Measurements from ENCODE around the gene EPHA4. TPM values are rescaled to one million over a fixed set of nuclear protein-coding genes. Genes with fewer than 3 reads are reported as not detected.

Gene EPHA4
- total and polyA plus RNA-seq, 4 experiments from 2014 or later: 20.9 to 132 (median 79.9) TPM

- H3K27me3 Mint-ChIP-seq: no peaks in the 10 kb centered on the region
- no peaks in the 10 kb centered on the region for H3K36me3 ChIP-seq (ENCODE audit: insufficient read depth, low read length)
- DNase-seq: no peak
- intact Hi-C loops (cut with micrococcal nuclease): no loop called here
- H3K27ac ChIP-seq (ENCODE audit: low read depth, low read length): no peak overlapping the region
- ChIA-PET POLR2A (ENCODE audit: partially characterized antibody) (no interaction called here), CTCF (ENCODE audit: partially characterized antibody) (no interaction called here)
- H3K4me1 ChIP-seq (ENCODE audit: insufficient read depth, low read length): no peaks in the 10 kb centered on the region
- H3K4me1 Mint-ChIP-seq: peaks cover 0 to 1% (median 0%) of the 10 kb centered on the region in 4 donors
- no peaks in the 10 kb centered on the region for H3K9me3 ChIP-seq (ENCODE audit: control insufficient read depth in 1 of 2, low read length in 2 of 2)
- H3K4me3 ChIP-seq (ENCODE audit: low read length in 2 of 2): no peak overlapping the region
- H3K36me3 Mint-ChIP-seq: no peaks in the 10 kb centered on the region
- H3K27ac Mint-ChIP-seq: peak overlapping the region in 2 of 7 donors; percentile 0 to 65
- H3K27me3 ChIP-seq (ENCODE audit: insufficient read depth, low read length): no peaks in the 10 kb centered on the region
- H3K9me3 Mint-ChIP-seq: no peaks in the 10 kb centered on the region
- no peak overlapping the region for H3K4me3 Mint-ChIP-seq
Measured at GRCh38 chr2:221377597-221377996, 194.5 kb downstream of the EPHA4 start.

- Histone ChIP-seq H3K4me3 (ENCODE audit: low read length in 2 of 2) (no peak overlapping the region), H3K9me3 (ENCODE audit: control insufficient read depth in 1 of 2, low read length in 2 of 2) (no peaks in the 10 kb centered on the region), H3K27ac (ENCODE audit: low read depth, low read length) (no peak overlapping the region), H3K27me3 (ENCODE audit: insufficient read depth, low read length) (no peaks in the 10 kb centered on the region), H3K4me1 (ENCODE audit: insufficient read depth, low read length) (no peaks in the 10 kb centered on the region), H3K36me3 (ENCODE audit: insufficient read depth, low read length) (no peaks in the 10 kb centered on the region)
- Mint-ChIP-seq H3K27ac (no peak overlapping the region), H3K9me3 (no peaks in the 10 kb centered on the region), H3K4me3 (no peak overlapping the region), H3K27me3 (peaks cover 0 to 2% of the 10 kb centered on the region in 2 donors), H3K36me3 (no peaks in the 10 kb centered on the region), H3K4me1 (peaks cover 0 to 1% (median 0%) of the 10 kb centered on the region in 4 donors)
- ChIA-PET POLR2A (ENCODE audit: partially characterized antibody) (interaction anchor here (0.8 kb wide), 1 partner anchor 40 kb away, joined by 3 read pairs; no protein-coding TSS in a partner anchor), CTCF (ENCODE audit: partially characterized antibody) (no interaction called here)
- intact Hi-C loops (cut with micrococcal nuclease): no loop called here
- DNase-seq: no peak
Measured at GRCh38 chr2:221377066-221377465, 195.0 kb downstream of the EPHA4 start.

DNA sequence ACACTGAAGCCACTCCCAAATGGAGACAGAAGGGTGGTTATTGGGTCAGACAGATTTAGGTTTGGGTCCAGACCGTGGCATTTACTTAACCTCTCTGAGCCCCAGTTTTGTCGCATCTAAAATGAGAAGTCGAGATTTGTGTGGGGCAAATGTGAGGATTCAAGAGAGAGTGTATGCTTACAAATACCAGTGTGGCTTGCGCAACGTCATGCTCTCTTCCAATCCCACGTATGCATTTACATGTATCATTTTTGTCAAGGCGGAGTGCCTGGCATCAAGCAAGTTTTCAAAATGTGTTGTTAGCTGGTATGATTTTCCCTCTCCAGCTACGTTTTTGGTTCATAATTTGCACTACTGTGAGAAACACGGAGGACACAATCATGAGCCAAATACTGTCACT lies 197.9 kb downstream of the EPHA4 start:
- Mint-ChIP-seq H3K9me3 (no peaks in the 10 kb centered on the region), H3K4me1 (no peaks in the 10 kb centered on the region), H3K4me3 (no peak overlapping the region), H3K27ac (no peak overlapping the region), H3K27me3 (peaks cover 6 to 8% of the 10 kb centered on the region in 2 donors), H3K36me3 (no peaks in the 10 kb centered on the region)
- Histone ChIP-seq H3K27ac (ENCODE audit: low read depth, low read length) (no peak overlapping the region), H3K9me3 (ENCODE audit: control insufficient read depth in 1 of 2, low read length in 2 of 2) (no peaks in the 10 kb centered on the region), H3K36me3 (ENCODE audit: insufficient read depth, low read length) (no peaks in the 10 kb centered on the region), H3K4me1 (ENCODE audit: insufficient read depth, low read length) (no peaks in the 10 kb centered on the region), H3K4me3 (ENCODE audit: low read length in 2 of 2) (no peak overlapping the region), H3K27me3 (ENCODE audit: insufficient read depth, low read length) (no peaks in the 10 kb centered on the region)
- ChIA-PET POLR2A (ENCODE audit: partially characterized antibody) (no interaction called here), CTCF (ENCODE audit: partially characterized antibody) (no interaction called here)
- DNase-seq: no peak
- intact Hi-C loops (cut with micrococcal nuclease): no loop called here

DNA sequence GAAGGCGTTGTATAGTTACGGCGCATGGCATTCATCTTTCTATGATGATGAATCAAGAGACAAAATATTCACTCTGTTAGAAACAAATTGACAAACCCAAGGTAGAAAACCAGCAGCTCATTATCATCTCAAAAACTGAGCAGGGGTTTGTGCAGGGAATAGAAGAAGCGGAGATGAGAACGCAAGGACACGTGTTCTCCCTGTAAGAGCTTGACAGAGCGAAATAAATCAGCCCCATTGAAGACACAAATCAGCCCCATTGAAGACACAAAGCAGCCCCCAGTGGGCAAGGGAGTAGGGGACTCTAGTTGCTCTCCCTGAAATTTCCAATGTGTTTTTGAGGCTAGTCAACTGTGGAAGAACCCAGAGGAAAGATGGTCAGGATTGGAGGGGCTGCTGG lies 199.2 kb downstream of the EPHA4 start:
- no peaks in the 10 kb centered on the region for H3K36me3 ChIP-seq (ENCODE audit: insufficient read depth, low read length)

DNA sequence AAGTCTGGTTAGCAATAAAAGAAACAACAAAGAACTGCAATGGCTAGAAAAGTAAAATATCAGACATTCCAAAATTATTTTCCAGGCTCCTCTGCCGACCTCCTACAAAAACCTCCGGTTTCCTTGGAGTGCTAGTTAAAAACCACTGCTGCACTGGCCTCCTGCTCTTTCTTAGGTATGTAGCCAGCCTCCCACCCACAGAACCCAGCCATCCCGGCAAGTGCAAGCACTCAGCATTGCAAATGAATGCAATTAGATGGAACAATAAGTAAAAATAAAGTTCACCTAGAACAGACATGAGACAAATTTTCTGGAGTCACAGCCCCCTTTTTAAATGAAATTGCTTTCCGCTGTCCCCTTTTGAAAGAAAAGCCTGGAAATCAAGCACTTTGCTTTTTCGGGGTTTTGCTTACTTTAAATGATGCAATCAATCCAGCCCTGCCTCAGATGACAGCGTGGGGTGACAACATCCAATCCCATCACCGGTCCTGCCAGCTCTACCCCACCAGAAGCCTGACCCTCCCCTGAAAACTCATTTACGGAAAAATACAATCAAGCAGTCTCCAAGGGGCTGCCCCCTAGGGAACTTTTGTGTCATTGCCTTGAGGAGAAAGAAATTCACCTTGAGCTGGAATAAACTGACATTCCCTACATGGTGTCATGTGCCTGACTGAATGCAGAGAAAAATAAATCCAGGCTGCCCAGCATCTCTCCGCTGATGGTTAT lies 199.8 kb downstream of the EPHA4 start:
- CTCF ChIA-PET (ENCODE audit: partially characterized antibody): interaction anchor here (0.7 kb wide), 1 partner anchor 10 kb away, joined by 3 read pairs; no protein-coding TSS in a partner anchor

More for the DNA sequence above, 199.2 kb downstream of the EPHA4 start:
- H3K27ac Mint-ChIP-seq: no peak overlapping the region
- DNase-seq: no peak
- Histone ChIP-seq H3K27ac (ENCODE audit: low read depth, low read length) (no peak overlapping the region), H3K9me3 (ENCODE audit: control insufficient read depth in 1 of 2, low read length in 2 of 2) (no peaks in the 10 kb centered on the region), H3K4me3 (ENCODE audit: low read length in 2 of 2) (no peak overlapping the region), H3K27me3 (ENCODE audit: insufficient read depth, low read length) (no peaks in the 10 kb centered on the region), H3K4me1 (ENCODE audit: insufficient read depth, low read length) (no peaks in the 10 kb centered on the region)
- H3K9me3 Mint-ChIP-seq: no peaks in the 10 kb centered on the region
- intact Hi-C loops (cut with micrococcal nuclease): no loop called here
- ChIA-PET CTCF (ENCODE audit: partially characterized antibody) (no interaction called here), POLR2A (ENCODE audit: partially characterized antibody) (no interaction called here)
- peaks cover 6 to 9% of the 10 kb centered on the region in 2 donors for H3K27me3 Mint-ChIP-seq
- H3K4me3 Mint-ChIP-seq: no peak overlapping the region
- H3K36me3 Mint-ChIP-seq: no peaks in the 10 kb centered on the region
- H3K4me1 Mint-ChIP-seq: no peaks in the 10 kb centered on the region

DNA sequence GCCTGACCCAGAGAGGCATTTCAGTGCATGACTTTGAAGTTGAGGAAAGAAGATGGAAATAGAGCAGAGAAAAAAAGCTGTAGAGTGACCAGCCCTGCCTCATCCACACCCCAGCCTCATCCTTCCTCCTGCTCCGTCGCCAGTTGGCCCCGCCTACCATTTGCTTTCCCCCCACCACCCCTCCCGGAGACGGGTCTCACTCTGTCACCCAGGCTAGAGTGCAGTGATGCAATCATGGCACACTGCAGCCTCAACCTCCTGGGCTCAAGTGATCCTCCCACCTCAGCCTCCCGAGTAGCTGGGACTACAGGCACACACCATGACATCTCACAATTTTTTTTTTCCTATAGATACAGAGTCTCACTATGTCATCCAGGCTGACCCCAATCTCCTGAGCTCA lies 200.8 kb downstream of the EPHA4 start:
- DNase-seq: no peak
- Histone ChIP-seq H3K36me3 (ENCODE audit: insufficient read depth, low read length) (no peaks in the 10 kb centered on the region), H3K27me3 (ENCODE audit: insufficient read depth, low read length) (no peaks in the 10 kb centered on the region), H3K4me1 (ENCODE audit: insufficient read depth, low read length) (no peaks in the 10 kb centered on the region), H3K4me3 (ENCODE audit: low read length in 2 of 2) (no peak overlapping the region), H3K9me3 (ENCODE audit: control insufficient read depth in 1 of 2, low read length in 2 of 2) (no peaks in the 10 kb centered on the region), H3K27ac (ENCODE audit: low read depth, low read length) (no peak overlapping the region)
- Mint-ChIP-seq H3K36me3 (no peaks in the 10 kb centered on the region), H3K27me3 (peaks cover 6 to 9% of the 10 kb centered on the region in 2 donors), H3K27ac (no peak overlapping the region), H3K4me1 (no peaks in the 10 kb centered on the region), H3K4me3 (no peak overlapping the region), H3K9me3 (no peaks in the 10 kb centered on the region)
- ChIA-PET POLR2A (ENCODE audit: partially characterized antibody) (no interaction called here), CTCF (ENCODE audit: partially characterized antibody) (interaction anchor here (0.7 kb wide), 1 partner anchor 9 kb away, joined by 3 read pairs; no protein-coding TSS in a partner anchor)
- intact Hi-C loops (cut with micrococcal nuclease): no loop called here

More for the DNA sequence above, 199.8 kb downstream of the EPHA4 start:
- Histone ChIP-seq H3K9me3 (ENCODE audit: control insufficient read depth in 1 of 2, low read length in 2 of 2) (no peaks in the 10 kb centered on the region), H3K4me3 (ENCODE audit: low read length in 2 of 2) (no peak overlapping the region), H3K36me3 (ENCODE audit: insufficient read depth, low read length) (no peaks in the 10 kb centered on the region), H3K4me1 (ENCODE audit: insufficient read depth, low read length) (no peaks in the 10 kb centered on the region), H3K27ac (ENCODE audit: low read depth, low read length) (no peak overlapping the region), H3K27me3 (ENCODE audit: insufficient read depth, low read length) (no peaks in the 10 kb centered on the region)
- no peaks in the 10 kb centered on the region for H3K36me3 Mint-ChIP-seq
- no peak for DNase-seq
- POLR2A ChIA-PET (ENCODE audit: partially characterized antibody): no interaction called here
- H3K4me1 Mint-ChIP-seq: no peaks in the 10 kb centered on the region
- no peak overlapping the region for H3K4me3 Mint-ChIP-seq
- H3K27me3 Mint-ChIP-seq: peaks cover 6 to 9% of the 10 kb centered on the region in 2 donors
- H3K27ac Mint-ChIP-seq: no peak overlapping the region
- intact Hi-C loops (cut with micrococcal nuclease): no loop called here
- H3K9me3 Mint-ChIP-seq: no peaks in the 10 kb centered on the region

DNA sequence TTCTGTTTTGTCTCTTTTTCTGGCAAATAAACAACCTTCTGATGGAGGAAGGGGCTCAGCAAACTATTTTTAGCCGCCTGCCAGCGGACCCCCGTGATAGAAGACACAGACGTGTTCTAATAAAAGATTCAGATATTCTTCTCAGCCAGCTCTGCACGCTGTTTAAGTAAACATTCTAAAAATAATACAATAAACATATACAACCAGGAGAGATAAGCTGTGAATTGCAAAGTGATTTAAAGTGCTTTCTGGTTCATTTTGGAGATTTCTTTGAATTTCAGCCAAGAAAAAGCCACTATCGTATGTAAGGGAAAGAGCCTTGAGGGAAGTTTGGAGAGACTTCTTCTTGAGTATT lies 201.3 kb downstream of the EPHA4 start:
- intact Hi-C loops (cut with micrococcal nuclease): no loop called here
- no peaks in the 10 kb centered on the region for H3K4me1 ChIP-seq (ENCODE audit: insufficient read depth, low read length)
- POLR2A ChIA-PET (ENCODE audit: partially characterized antibody): no interaction called here

More for the DNA sequence above, 201.3 kb downstream of the EPHA4 start:
- Mint-ChIP-seq H3K36me3 (no peaks in the 10 kb centered on the region), H3K9me3 (no peaks in the 10 kb centered on the region), H3K4me3 (no peak overlapping the region), H3K27me3 (peaks cover 6 to 9% of the 10 kb centered on the region in 2 donors), H3K4me1 (no peaks in the 10 kb centered on the region), H3K27ac (no peak overlapping the region)
- Histone ChIP-seq H3K27ac (ENCODE audit: low read depth, low read length) (no peak overlapping the region), H3K27me3 (ENCODE audit: insufficient read depth, low read length) (no peaks in the 10 kb centered on the region), H3K9me3 (ENCODE audit: control insufficient read depth in 1 of 2, low read length in 2 of 2) (no peaks in the 10 kb centered on the region), H3K36me3 (ENCODE audit: insufficient read depth, low read length) (no peaks in the 10 kb centered on the region), H3K4me3 (ENCODE audit: low read length in 2 of 2) (no peak overlapping the region)
- CTCF ChIA-PET (ENCODE audit: partially characterized antibody): no interaction called here
- DNase-seq: no peak
